Fibroblast of lung (primary cell): Measurements from ENCODE around the gene TSPAN5.

Experiments used
- CTCF ChIP-seq, 2 donors: IDR thresholded peaks in 1 of 2; conservative IDR thresholded peaks in 1 of 2; 1 replicate in 1 of 2; 2 replicates in 1 of 2; pipeline ENCODE4 v1.5.1; 2011 to 2012; ENCODE audit warnings: low read length in 2 of 2, control low read depth in 1 of 2, inconsistent platforms in 1 of 2, low read depth in 1 of 2, mild to moderate bottlenecking in 1 of 2
- EZH2 ChIP-seq: IDR thresholded peaks from 2 replicates; pipeline ENCODE4 v1.5.1; 2012; ENCODE audit warnings: low read length, control low read depth, mild to moderate bottlenecking; ENCODE audit errors: missing control alignments

DNA sequence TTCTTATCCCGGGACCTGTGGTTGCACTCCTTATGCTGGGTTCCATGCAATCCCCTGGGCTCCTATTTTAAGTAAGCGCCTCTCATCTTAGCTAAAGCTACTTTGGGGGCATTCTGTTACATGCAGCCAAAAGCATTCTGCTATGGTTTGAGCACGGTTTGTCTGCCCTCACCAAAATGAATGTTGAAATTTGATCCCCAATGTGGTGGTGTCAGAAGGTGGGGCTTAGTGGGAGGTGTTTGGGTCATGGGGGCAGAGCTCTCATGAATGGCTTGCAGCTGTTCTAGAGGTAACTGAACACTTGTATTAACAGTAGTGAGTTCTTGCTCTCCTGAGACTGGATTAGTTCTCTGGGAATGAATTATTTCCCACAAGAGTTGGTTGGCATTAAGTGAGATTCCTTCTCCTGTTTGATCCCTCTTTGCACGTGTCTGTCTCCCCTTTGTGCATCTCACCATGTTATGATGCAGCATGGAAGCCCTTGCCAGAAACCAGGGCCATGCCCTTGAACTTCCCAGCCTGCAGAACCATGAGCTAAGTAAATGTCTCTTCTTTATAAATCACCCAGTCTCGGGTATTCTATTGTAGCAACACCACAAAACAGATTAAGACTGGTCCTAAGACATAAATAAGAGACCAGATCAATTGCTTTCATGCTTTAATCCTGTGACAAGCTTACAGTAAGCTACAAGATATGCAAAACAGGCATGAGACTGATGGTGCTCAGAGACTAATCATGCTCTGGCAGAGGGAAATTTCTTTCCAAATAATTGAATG is 141.8 kb downstream of the TSPAN5 start:
- TF ChIP-seq CTCF (conservative IDR thresholded peaks at IDR 0.05 in 1 of 2, IDR thresholded peaks at IDR 0.05 in 1 of 2; ENCODE audit: low read depth in 1 of 2, low read length in 2 of 2) (no peak), EZH2 (no peak)
